GM18909 (cell line): ENCODE measurements around the gene CALD1.

Experiments
- ATAC-seq: cut with Tn5 transposase; IDR thresholded peaks from one replicate; pipeline ENCODE4 v1.9.1; 2021; ENCODE audit warnings: mild to moderate bottlenecking; ENCODE audit not compliant: unreplicated experiment, poor library complexity

CALD1 gene

GRCh38 chr7:134820295-134820694 is 40.9 kb downstream of the CALD1 start:
- no peak for ATAC-seq

GRCh38 chr7:134820778-134821177 is 41.3 kb downstream of the CALD1 start:
- no peak for ATAC-seq

- ATAC-seq = no peak
These were observed 44.0 kb downstream of the CALD1 start for GRCh38 chr7:134823400-134823799.

- ATAC-seq = no peak
These were observed 46.2 kb downstream of the CALD1 start for GRCh38 chr7:134825666-134826065.

- ATAC-seq = no peak
These were observed 46.7 kb downstream of the CALD1 start for GRCh38 chr7:134826105-134826504.

GRCh38 chr7:134827436-134827835 is 48.0 kb downstream of the CALD1 start:
- no peak for ATAC-seq

GRCh38 chr7:134827889-134828288 is 48.5 kb downstream of the CALD1 start:
- no peak for ATAC-seq

GRCh38 chr7:134828361-134828760 is 48.9 kb downstream of the CALD1 start:
- no peak for ATAC-seq

- ATAC-seq = no peak
These were observed 50.0 kb downstream of the CALD1 start for GRCh38 chr7:134829380-134829986.

- ATAC-seq = no peak
These were observed 52.4 kb downstream of the CALD1 start for GRCh38 chr7:134831862-134832261.

GRCh38 chr7:134832367-134832766 is 52.9 kb downstream of the CALD1 start:
- no peak for ATAC-seq

- no peak for ATAC-seq
These were observed 55.4 kb downstream of the CALD1 start for GRCh38 chr7:134834689-134835462.

- ATAC-seq = no peak
These were observed 56.0 kb downstream of the CALD1 start for GRCh38 chr7:134835463-134835823.

- ATAC-seq = no peak
These were observed 57.0 kb downstream of the CALD1 start for GRCh38 chr7:134836447-134836846.

- no peak for ATAC-seq
These were observed 59.9 kb downstream of the CALD1 start for GRCh38 chr7:134839298-134839697.

- no peak for ATAC-seq
These were observed 62.6 kb downstream of the CALD1 start for GRCh38 chr7:134842062-134842461.

GRCh38 chr7:134842886-134843430 is 63.5 kb downstream of the CALD1 start:
- no peak for ATAC-seq

GRCh38 chr7:134844200-134844599 is 64.8 kb downstream of the CALD1 start:
- ATAC-seq = no peak

GRCh38 chr7:134845461-134845860 is 66.0 kb downstream of the CALD1 start:
- ATAC-seq = peak; percentile 71

GRCh38 chr7:134847851-134848588 is 68.6 kb downstream of the CALD1 start:
- no peak for ATAC-seq

GRCh38 chr7:134850066-134850465 is 70.6 kb downstream of the CALD1 start:
- ATAC-seq = no peak
